Loucy (cell line): ENCODE measurements around the gene HCN1.

Experiments
- H2AFZ ChIP-seq: fragments of 200-600 bp; sonication (generic); 2 replicates; pipeline ENCODE4 v1.6.0; 2016; ENCODE audit warnings: antibody characterized with exemption, mild to moderate bottlenecking, low read length, moderate library complexity
- H3F3A ChIP-seq: fragments of 200-600 bp; 2 replicates; pipeline ENCODE4 v1.6.0; 2016; ENCODE audit warnings: antibody characterized with exemption, low read depth, mild to moderate bottlenecking
- H3K27me3 ChIP-seq: fragments of 200-600 bp; sonication (generic); 2 replicates; pipeline ENCODE4 v1.6.1; 2014; ENCODE audit warnings: low read length, mild to moderate bottlenecking; ENCODE audit not compliant: insufficient read depth, poor library complexity, severe bottlenecking
- H3K36me3 ChIP-seq: fragments of 200-600 bp; sonication (generic); 2 replicates; pipeline ENCODE4 v1.6.1; 2016; ENCODE audit warnings: low read length; ENCODE audit not compliant: insufficient read depth
- H3K4me1 ChIP-seq: fragments of 200-600 bp; sonication (generic); 2 replicates; pipeline ENCODE4 v1.5.1; 2014; ENCODE audit warnings: low read length, mild to moderate bottlenecking; ENCODE audit not compliant: insufficient read depth, poor library complexity, severe bottlenecking
- H3K4me2 ChIP-seq: fragments of 200-600 bp; sonication (generic); 2 replicates; pipeline ENCODE4 v1.6.0; 2014; ENCODE audit warnings: antibody characterized with exemption, low read length, low read depth, mild to moderate bottlenecking; ENCODE audit not compliant: poor library complexity, severe bottlenecking
- H3K4me3 ChIP-seq: fragments of 200-600 bp; sonication (generic); 2 replicates; pipeline ENCODE4 v1.5.1; 2014; ENCODE audit warnings: low read length, mild to moderate bottlenecking, mixed read lengths; ENCODE audit not compliant: poor library complexity, severe bottlenecking
- H3K79me2 ChIP-seq: fragments of 200-600 bp; sonication (generic); 2 replicates; pipeline ENCODE4 v1.6.1; 2014; ENCODE audit warnings: low read length; ENCODE audit not compliant: insufficient read depth
- H3K9ac ChIP-seq: fragments of 200-600 bp; sonication (generic); 2 replicates; pipeline ENCODE4 v1.6.0; 2014; ENCODE audit warnings: mild to moderate bottlenecking, low read depth, low read length, moderate library complexity; ENCODE audit not compliant: poor library complexity, severe bottlenecking
- H3K9me2 ChIP-seq: fragments of 200-600 bp; sonication (generic); replicated peaks from 2 replicates; pipeline ENCODE4 v1.6.1; 2016; ENCODE audit warnings: low read depth, low read length, mixed read lengths
- H3K9me3 ChIP-seq: fragments of 200-600 bp; sonication (generic); 2 replicates; pipeline ENCODE4 v1.6.1; 2014; ENCODE audit warnings: mild to moderate bottlenecking, antibody characterized with exemption, low read length, low read depth; ENCODE audit not compliant: insufficient read depth
- H4K20me1 ChIP-seq: fragments of 200-600 bp; sonication (generic); 2 replicates; pipeline ENCODE4 v1.6.0; 2014; ENCODE audit warnings: antibody characterized with exemption, low read length, mild to moderate bottlenecking; ENCODE audit not compliant: insufficient read depth, poor library complexity, severe bottlenecking
- EZH2phosphoT487 ChIP-seq: fragments of 200-600 bp; IDR thresholded peaks from 2 replicates; pipeline ENCODE4 v1.6.1; 2018; ENCODE audit warnings: antibody characterized with exemption, mild to moderate bottlenecking, moderate library complexity, borderline replicate concordance
- TF ChIP-seq, protein P1 (sequence below): fragments of 200-600 bp; sonication (generic); conservative IDR thresholded peaks from 2 replicates; pipeline ENCODE4 v1.5.1; 2014; ENCODE audit warnings: mild to moderate bottlenecking, antibody characterized with exemption, low read length

Gene HCN1

DNA sequence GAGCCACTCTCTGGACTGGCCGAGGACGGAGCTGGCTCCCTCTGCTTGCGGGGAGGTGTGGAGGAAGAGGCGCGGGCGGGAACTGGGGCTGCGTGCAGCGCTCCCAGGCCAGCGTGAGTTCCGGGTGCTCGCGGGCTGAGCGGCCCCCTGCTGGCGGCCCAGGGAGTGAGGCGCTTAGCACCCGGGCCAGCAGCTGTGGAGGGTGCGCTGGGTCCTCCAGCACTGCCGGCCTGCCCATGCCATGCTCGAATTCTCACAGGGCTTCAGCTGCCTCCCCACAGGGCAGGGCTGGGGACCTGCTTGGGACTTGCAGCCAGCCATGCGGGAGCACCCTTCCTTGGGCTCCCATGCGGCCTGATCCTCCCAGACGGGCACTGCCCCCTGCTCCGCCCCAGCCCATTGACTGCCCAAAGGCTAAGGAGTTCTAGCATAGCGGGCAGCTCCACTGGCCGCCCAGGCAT lies 470.6 kb downstream of the HCN1 start:
- Histone ChIP-seq H3K9ac (no peak overlapping the region), H3K9me2 (no peaks in the 10 kb centered on the region), H3K9me3 (0 out of 2 replicates have a peak, but pooled peaks cover 5% of the 10 kb centered on the region), H3K4me1 (no peaks in the 10 kb centered on the region), H4K20me1 (no peaks in the 10 kb centered on the region), H3K79me2 (no peaks in the 10 kb centered on the region), H3K36me3 (no peaks in the 10 kb centered on the region), H3K4me3 (no peak overlapping the region), H3F3A (no peaks in the 10 kb centered on the region), H2AFZ (no peak overlapping the region), H3K4me2 (no peak overlapping the region), H3K27me3 (no peaks in the 10 kb centered on the region)
- TF ChIP-seq, protein P1, sequence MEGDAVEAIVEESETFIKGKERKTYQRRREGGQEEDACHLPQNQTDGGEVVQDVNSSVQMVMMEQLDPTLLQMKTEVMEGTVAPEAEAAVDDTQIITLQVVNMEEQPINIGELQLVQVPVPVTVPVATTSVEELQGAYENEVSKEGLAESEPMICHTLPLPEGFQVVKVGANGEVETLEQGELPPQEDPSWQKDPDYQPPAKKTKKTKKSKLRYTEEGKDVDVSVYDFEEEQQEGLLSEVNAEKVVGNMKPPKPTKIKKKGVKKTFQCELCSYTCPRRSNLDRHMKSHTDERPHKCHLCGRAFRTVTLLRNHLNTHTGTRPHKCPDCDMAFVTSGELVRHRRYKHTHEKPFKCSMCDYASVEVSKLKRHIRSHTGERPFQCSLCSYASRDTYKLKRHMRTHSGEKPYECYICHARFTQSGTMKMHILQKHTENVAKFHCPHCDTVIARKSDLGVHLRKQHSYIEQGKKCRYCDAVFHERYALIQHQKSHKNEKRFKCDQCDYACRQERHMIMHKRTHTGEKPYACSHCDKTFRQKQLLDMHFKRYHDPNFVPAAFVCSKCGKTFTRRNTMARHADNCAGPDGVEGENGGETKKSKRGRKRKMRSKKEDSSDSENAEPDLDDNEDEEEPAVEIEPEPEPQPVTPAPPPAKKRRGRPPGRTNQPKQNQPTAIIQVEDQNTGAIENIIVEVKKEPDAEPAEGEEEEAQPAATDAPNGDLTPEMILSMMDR: no peak
- TF ChIP-seq EZH2phosphoT487: no peak

DNA sequence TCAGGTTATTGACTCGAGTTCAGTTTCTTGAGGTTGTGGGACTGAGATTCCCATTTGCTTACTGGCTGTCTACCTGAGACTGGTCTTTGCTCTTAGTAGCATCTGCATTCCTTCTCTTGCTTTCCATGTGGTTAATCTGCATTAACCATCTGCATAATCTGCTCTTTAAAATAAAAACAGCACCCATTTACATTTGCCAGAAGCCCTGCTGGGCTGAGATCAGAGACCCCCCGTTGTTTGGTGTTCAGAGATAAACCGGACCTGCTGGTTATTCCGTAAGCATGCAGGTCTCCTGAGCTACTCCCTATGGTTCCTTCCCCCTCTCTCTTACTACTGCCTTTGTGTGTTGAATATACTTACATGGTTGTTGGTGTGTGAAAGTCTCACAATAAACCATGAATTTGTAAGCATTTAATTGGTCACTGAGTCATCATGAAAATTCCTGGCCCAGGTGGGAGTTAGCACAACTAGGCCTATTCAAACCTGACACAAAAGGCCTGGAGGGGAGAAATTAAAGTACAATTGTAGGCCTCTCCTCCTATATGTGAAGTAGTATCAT lies 490.7 kb downstream of the HCN1 start:
- no peaks in the 10 kb centered on the region for H3K9me2 ChIP-seq
- no peaks in the 10 kb centered on the region for H3K4me1 ChIP-seq
- no peaks in the 10 kb centered on the region for H3K27me3 ChIP-seq
- no peaks in the 10 kb centered on the region for H3K79me2 ChIP-seq
- no peaks in the 10 kb centered on the region for H3F3A ChIP-seq
- no peak overlapping the region for H2AFZ ChIP-seq
- H3K4me3 ChIP-seq: no peak overlapping the region
- TF ChIP-seq, protein P1: no peak
- TF ChIP-seq EZH2phosphoT487: no peak
- no peaks in the 10 kb centered on the region for H3K36me3 ChIP-seq
- H4K20me1 ChIP-seq: no peaks in the 10 kb centered on the region
- H3K9ac ChIP-seq: no peak overlapping the region
- H3K4me2 ChIP-seq: no peak overlapping the region
- H3K9me3 ChIP-seq: peaks cover 2% of the 10 kb centered on the region; the same call in 1 of the 2 replicates
